Panc1 (cell line): ENCODE measurements around the gene TNFRSF1B.

Source experiments
- POLR2AphosphoS5 ChIP-seq: IDR thresholded peaks from 2 replicates; pipeline ENCODE4 v1.6.1; 2012; ENCODE audit warnings: mild to moderate bottlenecking, low read depth, low read length, moderate library complexity
- REST ChIP-seq, 2 experiments: IDR thresholded peaks; 2 replicates each; pipeline ENCODE4 v1.6.1; 2011 to 2012; ENCODE audit warnings: low read depth in 2 of 2, control low read depth in 1 of 2, low read length in 1 of 2, mild to moderate bottlenecking in 1 of 2, moderate library complexity in 1 of 2; ENCODE audit not compliant: insufficient read depth in 1 of 2
- SIN3A ChIP-seq: IDR thresholded peaks from 2 replicates; pipeline ENCODE4 v1.6.1; 2012; ENCODE audit warnings: low read depth, mild to moderate bottlenecking, low read length, moderate library complexity, borderline replicate concordance; ENCODE audit not compliant: insufficient read depth

- TF ChIP-seq SIN3A (no peak), REST (IDR thresholded peaks at IDR 0.05; ENCODE audit: insufficient read depth in 1 of 2, low read depth in 2 of 2, low read length in 1 of 2) (no peak), POLR2AphosphoS5 (no peak)
Measured at GRCh38 chr1:12197483-12197880, 30.7 kb downstream of the TNFRSF1B start.
